Activated CD8-positive, alpha-beta memory T cell treated with anti-CD3 and anti-CD28 coated beads for 36 hours (primary cell): ENCODE measurements around the gene PEAK3. TPM values are rescaled to one million over a fixed set of nuclear protein-coding genes. Genes with fewer than 3 reads are reported as not detected.

Experiments
- CTCF ChIA-PET: fragments of 350-600 bp; sonication (Branson Sonifier 250); formaldehyde crosslinking; loops from one replicate; lab custom pipeline; 2021; ENCODE audit warnings: antibody characterized with exemption; lab: Charles Lee
- POLR2A ChIA-PET: fragments of 350-600 bp; sonication (Branson Sonifier 250); formaldehyde crosslinking; loops from one replicate; lab custom pipeline; 2021; ENCODE audit warnings: antibody characterized with exemption; lab: Charles Lee
- total RNA-seq, 2 experiments: library from RNA; stranded (reverse); gene quantifications; one replicate each; pipeline ENCODE4 v1.2.3, GENCODE V29; 2021

Gene PEAK3
- total RNA-seq, 2 experiments from 2014 or later = 0.06 TPM; not detected in 1

DNA sequence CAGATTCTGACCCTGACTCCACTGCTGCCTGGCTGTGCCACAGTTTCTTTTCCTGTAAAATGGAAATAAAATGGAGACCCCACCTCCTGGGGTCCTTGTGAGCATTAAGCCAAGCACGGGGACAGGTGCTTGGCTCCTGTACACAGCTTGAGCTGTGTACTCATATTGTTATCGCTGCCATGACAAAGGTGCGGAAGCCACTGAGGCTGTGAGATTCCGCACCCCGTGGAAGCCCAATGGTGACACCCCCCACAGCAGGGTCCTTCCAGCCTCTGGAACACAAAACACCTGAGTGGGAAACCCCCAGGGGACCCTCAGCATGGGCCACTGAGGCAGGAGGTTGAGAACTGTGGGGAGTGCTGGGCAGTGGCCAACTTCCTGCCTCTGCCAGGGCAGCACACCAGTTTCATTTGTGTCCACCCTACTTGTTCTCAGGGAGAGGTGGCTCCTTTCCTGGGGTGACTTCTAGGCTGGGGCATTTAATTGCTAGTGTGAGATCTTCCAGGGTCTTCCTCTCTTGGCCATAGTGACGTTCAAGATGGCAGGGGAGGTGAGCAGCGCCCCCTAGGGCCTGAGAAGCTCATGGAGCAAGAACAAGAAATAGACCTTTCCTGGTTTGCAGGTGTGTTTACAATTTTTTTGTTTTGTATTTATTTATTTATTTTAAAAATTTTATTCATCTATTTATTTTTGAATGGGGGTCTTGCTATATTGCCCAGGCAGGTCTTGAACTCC, 20.4 kb downstream of the PEAK3 start:
- CTCF ChIA-PET = interaction anchor here (0.7 to 2.5 kb wide), 10 partner anchors 9 to 325 kb away, joined by 3 to 21 read pairs (median 5); no protein-coding TSS in a partner anchor
- POLR2A ChIA-PET = interaction anchor here (1.0 to 4.9 kb wide), 2 partner anchors 9 kb away, joined by 3 to 24 read pairs; no protein-coding TSS in a partner anchor

DNA sequence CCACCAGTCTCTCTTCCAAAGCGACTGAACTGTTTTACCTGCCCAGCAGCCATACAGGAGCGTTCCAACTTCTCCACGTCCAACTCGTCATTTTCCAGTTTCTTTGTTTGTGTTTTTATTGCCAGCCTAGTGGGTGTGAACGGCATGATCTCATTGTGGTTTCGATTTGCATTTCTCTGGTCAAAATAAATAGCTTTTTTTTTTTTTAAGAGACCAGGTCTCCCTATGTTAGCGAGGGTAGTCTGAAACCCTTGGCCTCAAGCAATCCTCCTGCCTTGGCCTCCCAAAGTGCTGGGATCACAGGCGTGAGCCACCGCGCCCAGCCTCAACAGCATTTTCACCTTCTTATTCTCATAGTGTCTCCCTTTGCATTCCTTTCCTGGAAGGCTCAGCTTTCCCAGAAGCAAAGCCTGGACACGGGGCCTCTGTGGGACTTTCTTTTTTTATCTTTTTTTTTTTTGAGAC, 21.6 kb downstream of the PEAK3 start:
- ChIA-PET POLR2A (interaction anchor here (0.7 to 4.9 kb wide), 5 partner anchors 8 to 102 kb away, joined by 3 to 24 read pairs (median 5); no protein-coding TSS in a partner anchor), CTCF (interaction anchor here (0.6 to 2.5 kb wide), 6 partner anchors 8 to 370 kb away, joined by 3 to 21 read pairs (median 4); no protein-coding TSS in a partner anchor)

- ChIA-PET CTCF (interaction anchor here (0.7 to 1.8 kb wide), 7 partner anchors 11 to 369 kb away, joined by 3 to 7 read pairs (median 4); no protein-coding TSS in a partner anchor), POLR2A (interaction anchor here (0.6 to 4.9 kb wide), 4 partner anchors 11 to 375 kb away, joined by 3 to 24 read pairs (median 4); no protein-coding TSS in a partner anchor)
These were observed 22.6 kb downstream of the PEAK3 start for GRCh38 chr19:2259336-2259735.

GRCh38 chr19:2255982-2256685, 25.8 kb downstream of the PEAK3 start, which contains the start of gene JSRP1:
TSS of gene JSRP1 (minus strand) at chr19:2256417. CDS start at chr19:2255314, 1,103 bp downstream.
- CTCF ChIA-PET = interaction anchor here (1.5 kb wide), 1 partner anchor 20 kb away, joined by 4 read pairs; the partner anchor contains the start of gene PLEKHJ1
- POLR2A ChIA-PET = interaction anchor here (0.6 kb wide), 1 partner anchor 17 kb away, joined by 4 read pairs; no protein-coding TSS in a partner anchor

DNA sequence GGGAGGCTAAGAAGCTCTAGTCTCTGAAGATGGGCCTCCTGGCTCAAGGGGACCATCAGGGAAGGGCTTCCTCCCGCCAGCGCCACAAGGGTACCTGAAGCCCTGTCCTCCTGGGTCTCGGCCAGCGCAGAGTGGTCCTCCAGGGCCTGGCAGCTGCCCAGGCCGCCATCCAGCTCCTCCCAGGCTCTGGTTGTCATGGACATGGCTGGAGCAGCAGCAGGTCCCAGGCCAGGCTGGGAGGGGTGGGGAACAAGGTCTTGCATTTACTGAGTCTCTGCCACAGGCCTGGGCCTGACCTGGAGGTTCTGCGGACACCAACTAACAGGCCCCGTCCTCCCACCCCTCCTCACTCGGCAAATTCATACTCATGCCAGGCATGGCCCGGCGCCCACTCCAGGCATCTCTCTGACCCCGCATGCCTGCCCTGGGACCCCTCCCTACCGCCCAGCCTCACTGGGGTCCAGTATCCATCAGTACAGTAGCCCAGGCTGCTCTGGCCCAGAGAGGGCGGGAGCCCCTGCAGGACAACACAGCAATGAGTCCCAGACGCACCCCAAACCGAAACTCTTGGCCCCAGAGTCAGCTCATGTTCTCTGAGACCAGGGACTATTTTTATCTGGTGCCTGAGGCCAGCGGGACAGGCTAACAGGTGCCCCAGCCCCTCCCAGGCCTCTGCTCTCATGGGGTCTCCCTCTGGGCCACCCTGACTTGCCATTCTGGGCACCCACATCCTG, 26.7 kb downstream of the PEAK3 start:
- CTCF ChIA-PET = interaction anchor here (0.5 to 1.6 kb wide), 3 partner anchors 10 to 19 kb away, joined by 3 to 4 read pairs (median 3); partner anchors contain the start of gene PLEKHJ1
- POLR2A ChIA-PET = interaction anchor here (1.2 kb wide), 1 partner anchor 17 kb away, joined by 4 read pairs; no protein-coding TSS in a partner anchor

DNA sequence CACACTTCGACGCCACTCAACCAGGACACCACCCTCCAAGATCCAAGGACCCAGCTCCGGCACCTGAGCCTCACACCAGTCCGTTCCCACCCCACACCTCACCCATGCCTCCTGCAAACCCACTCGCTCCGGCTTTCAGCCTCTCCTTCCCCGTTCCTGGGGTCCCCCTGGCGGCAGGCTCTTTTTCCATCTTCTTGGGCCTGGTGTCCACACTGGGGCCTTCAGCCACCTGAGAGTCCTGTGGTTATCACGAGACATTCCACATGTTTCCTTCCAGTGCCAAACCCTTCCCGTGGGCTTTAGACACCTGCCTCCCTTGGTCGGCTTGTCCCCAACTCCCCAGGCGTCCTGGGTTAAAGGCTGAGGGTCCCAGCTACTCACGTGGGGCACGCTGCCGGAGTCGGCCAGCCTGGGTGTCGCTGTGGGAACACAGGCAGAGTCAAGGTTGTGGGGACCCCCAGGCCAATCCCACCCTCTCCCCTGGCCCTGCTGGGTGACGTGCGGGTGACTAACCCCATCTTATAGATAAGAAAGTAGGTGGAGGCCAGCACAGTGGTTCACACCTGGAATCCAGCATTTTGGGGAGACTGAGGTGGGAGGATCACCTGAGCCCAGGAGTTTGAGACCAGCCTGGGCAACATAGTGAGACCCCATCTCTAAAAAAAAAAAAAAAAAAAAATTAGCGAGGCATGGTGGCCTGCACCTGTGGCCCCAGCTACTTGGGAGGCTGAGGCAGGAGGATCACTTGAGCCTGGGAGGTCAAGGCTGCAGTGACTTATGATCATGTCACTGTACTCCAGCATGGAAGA, 27.7 kb downstream of the PEAK3 start:
- POLR2A ChIA-PET = interaction anchor here (1.2 kb wide), 1 partner anchor 16 kb away, joined by 4 read pairs; no protein-coding TSS in a partner anchor
- CTCF ChIA-PET = interaction anchor here (0.5 to 6.1 kb wide), 6 partner anchors 7 to 203 kb away, joined by 3 to 40 read pairs (median 6); partner anchors contain the start of gene LMNB2

DNA sequence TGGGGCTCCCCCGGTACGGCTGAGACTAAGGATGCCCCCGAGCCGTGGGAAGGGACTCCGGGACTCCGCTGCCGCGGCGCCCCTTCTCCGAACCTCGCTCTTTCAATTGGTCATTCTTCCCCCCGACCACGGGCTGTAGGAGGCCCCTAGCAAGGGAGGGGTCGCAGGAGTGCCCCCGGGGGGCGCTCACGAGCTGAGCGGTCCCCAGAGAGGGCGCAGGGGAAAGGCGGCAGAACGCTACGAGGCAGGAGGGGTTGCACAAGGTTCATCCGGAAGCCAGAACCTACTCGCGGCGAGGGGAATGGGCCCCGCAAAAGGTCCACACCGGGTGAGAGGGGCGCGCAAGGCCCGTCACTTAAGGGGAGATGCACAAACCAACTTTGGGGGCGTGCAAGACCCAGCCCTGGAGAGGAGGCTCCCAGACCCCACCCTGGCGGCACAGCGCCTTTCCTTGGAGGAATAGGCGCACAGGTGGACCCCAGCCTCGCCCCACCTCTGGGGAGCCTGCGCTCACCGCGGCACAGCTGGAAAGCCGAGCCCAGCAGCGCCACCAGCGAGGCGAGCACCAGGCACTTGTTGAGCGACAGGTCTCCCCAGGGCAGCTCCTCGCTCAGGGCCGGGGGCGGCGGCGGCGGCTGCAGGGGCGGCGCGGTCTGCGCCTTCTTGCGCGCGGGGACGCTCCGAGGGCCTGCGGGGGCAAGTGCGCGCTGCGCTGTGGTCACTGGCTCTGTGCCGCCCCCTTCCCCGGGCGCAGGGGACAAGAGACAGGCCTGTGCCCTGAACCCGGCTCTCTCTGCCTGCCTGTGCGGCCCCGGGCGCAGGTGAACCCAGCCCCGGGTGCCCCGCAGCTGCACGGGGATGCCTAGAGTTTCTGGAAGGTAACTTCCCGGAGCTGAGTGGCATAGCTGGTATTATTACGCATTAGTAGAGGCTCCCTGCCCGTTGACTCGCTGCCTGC, 28.6 kb downstream of the PEAK3 start:
- CTCF ChIA-PET = interaction anchor here (0.8 to 6.1 kb wide), 8 partner anchors 8 to 203 kb away, joined by 3 to 40 read pairs (median 4); partner anchors contain the start of genes LMNB2 and PLEKHJ1
- POLR2A ChIA-PET = interaction anchor here (0.5 to 1.6 kb wide), 3 partner anchors 8 to 97 kb away, joined by 3 to 4 read pairs (median 3); no protein-coding TSS in a partner anchor

DNA sequence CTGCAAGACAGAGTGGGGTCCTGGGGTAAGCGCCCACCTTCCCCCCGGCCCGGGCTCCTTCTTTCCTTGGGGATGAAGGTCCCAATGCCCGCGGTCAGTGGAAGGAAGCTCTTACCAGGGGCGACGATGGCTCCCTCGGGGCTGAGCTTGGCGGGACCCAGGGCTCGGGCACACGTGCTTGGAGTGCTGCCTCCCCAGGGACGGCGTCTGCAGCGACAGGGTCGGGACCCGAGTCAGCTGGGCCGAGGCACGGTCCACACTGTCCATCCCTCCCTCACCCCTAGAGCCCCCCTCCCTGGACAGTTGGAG, 29.2 kb downstream of the PEAK3 start:
- POLR2A ChIA-PET = interaction anchor here (1.0 to 1.7 kb wide), 3 partner anchors 8 to 20 kb away, joined by 3 to 7 read pairs (median 3); no protein-coding TSS in a partner anchor
- CTCF ChIA-PET = interaction anchor here (0.8 to 6.1 kb wide), 6 partner anchors 9 to 36 kb away, joined by 3 to 40 read pairs (median 6); partner anchors contain the start of gene PLEKHJ1

DNA sequence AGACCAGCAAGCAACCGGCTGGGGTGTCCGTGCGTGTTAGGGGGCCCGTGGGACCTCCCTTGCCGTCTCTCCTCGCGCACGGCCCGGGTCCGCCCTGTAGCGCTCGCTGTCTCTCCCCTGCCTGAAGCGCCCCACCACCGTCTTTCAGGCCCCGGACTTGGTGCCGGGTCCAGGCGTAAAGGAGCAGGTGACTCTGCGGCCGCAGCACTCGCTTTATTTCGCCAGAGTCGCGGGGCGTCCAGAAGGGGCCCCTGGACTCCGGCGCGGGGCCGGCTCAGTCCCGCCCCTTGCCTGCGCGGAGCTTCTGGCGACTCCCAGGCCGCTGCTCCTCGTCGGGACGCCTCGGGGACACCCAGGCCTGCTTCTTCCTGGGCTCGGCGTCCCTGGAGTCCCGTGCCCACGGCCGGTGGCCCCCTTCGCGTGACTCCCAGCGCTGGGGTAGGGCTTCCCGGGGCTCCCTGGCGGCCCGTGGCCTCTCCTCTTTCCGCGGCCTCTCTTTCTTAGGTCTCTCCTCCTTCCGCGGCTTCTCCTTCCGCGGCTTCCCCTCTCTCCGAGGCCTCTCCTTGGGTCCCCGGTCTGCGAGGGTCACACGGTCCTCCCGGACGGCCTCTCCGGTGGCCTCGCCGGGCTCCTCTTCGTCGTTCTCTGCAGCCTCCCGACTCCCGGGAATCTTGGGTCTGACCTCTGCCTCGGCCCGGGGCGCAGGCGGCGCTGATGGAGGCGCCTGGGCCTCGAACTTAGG, 29.7 kb downstream of the PEAK3 start:
- ChIA-PET CTCF (interaction anchor here (1.4 to 6.1 kb wide), 4 partner anchors 9 to 22 kb away, joined by 3 to 40 read pairs (median 15); no protein-coding TSS in a partner anchor), POLR2A (interaction anchor here (0.9 to 1.7 kb wide), 5 partner anchors 8 to 22 kb away, joined by 3 to 7 read pairs (median 4); no protein-coding TSS in a partner anchor)

DNA sequence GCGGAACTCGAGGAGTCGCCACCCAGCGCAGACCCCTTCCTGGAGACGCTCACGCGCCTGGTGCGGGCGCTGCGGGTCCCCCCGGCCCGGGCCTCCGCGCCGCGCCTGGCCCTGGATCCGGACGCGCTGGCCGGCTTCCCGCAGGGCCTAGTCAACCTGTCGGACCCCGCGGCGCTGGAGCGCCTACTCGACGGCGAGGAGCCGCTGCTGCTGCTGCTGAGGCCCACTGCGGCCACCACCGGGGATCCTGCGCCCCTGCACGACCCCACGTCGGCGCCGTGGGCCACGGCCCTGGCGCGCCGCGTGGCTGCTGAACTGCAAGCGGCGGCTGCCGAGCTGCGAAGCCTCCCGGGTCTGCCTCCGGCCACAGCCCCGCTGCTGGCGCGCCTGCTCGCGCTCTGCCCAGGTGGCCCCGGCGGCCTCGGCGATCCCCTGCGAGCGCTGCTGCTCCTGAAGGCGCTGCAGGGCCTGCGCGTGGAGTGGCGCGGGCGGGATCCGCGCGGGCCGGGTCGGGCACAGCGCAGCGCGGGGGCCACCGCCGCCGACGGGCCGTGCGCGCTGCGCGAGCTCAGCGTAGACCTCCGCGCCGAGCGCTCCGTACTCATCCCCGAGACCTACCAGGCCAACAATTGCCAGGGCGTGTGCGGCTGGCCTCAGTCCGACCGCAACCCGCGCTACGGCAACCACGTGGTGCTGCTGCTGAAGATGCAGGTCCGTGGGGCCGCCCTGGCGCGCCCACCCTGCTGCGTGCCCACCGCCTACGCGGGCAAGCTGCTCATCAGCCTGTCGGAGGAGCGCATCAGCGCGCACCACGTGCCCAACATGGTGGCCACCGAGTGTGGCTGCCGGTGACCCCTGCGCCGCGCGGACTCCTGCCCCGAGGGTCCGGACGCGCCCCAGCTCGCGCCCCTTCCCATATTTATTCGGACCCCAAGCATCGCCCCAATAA, 30.6 kb downstream of the PEAK3 start:
- ChIA-PET CTCF (interaction anchor here (0.5 to 6.1 kb wide), 3 partner anchors 10 to 53 kb away, joined by 3 to 40 read pairs (median 21); no protein-coding TSS in a partner anchor), POLR2A (interaction anchor here (0.9 to 1.7 kb wide), 4 partner anchors 9 to 23 kb away, joined by 3 to 7 read pairs (median 4); no protein-coding TSS in a partner anchor)

DNA sequence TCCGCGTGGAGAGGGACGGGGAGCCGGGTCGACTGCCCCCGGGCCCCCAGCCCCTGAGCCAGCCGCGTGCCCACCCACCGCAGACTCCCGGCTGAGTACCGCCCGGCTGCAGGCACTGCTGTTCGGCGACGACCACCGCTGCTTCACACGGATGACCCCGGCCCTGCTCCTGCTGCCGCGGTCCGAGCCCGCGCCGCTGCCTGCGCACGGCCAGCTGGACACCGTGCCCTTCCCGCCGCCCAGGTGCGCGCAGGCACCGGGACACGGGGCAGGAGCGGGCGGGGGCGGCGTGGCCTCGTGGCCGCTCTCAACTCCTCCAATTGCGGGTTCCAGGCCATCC, 31.2 kb downstream of the PEAK3 start:
- ChIA-PET POLR2A (interaction anchor here (1.5 kb wide), 1 partner anchor 10 kb away, joined by 6 read pairs; no protein-coding TSS in a partner anchor), CTCF (interaction anchor here (6.1 kb wide), 1 partner anchor 11 kb away, joined by 40 read pairs; no protein-coding TSS in a partner anchor)

DNA sequence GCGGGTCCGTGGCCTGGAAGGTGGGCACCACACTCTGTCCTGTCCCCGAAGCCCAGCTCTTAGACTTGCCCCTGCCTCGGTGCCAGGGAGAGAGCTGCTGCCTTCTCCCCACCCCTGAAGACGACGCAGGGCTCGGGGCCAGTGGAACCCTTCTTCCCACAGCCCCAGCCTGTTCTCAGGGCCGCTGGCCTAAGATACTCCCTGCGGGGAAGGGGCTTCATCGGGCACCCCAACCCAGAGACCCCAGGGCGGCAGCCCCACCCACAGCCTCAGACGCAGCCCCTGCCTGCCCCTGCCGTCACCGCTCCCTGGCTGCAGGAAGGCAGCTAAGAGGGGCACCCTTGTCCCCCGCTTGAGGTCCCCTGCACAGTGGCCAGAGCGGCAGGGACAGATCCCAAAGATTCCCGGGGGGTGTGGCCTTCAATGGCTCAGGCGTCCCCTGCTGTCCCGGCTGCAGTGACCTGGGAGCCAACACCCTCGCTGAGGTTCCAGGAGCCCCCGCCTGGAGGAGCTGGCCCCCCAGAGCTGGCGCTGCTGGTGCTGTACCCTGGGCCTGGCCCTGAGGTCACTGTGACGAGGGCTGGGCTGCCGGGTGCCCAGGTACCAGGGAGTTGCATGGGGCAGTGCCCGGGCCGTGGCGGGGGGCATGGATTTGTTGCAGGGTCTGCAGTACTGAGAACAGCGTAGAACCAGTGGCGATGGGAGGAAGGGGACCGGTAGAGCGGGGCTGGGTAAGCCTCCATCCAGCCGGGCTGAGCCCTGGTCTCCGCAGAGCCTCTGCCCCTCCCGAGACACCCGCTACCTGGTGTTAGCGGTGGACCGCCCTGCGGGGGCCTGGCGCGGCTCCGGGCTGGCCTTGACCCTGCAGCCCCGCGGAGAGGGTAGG, 31.9 kb downstream of the PEAK3 start:
- POLR2A ChIA-PET = interaction anchor here (0.5 to 1.5 kb wide), 5 partner anchors 10 to 188 kb away, joined by 3 to 8 read pairs (median 6); partner anchors contain the start of gene PLEKHJ1
- CTCF ChIA-PET = interaction anchor here (6.1 kb wide), 1 partner anchor 11 kb away, joined by 40 read pairs; no protein-coding TSS in a partner anchor
